B cell (primary cell): ENCODE data around the gene DOCK1. TPM values are rescaled to one million over a fixed set of nuclear protein-coding genes. Genes with fewer than 3 reads are reported as not detected.

Experiments used
- ATAC-seq: fragments of 200-7000 bp; cut with Tn5 transposase; one replicate; pipeline ENCODE4 v1.10.0; 2021; ENCODE audit warnings: low read depth, mild to moderate bottlenecking, moderate number of reproducible peaks, moderate library complexity
- CTCF ChIA-PET: fragments of 350-600 bp; sonication (Branson Sonifier 250); formaldehyde crosslinking; loops from one replicate; lab custom pipeline; 2021; ENCODE audit warnings: antibody characterized with exemption, inconsistent platforms; lab: Charles Lee
- POLR2A ChIA-PET: fragments of 350-600 bp; sonication (Branson Sonifier 250); formaldehyde crosslinking; loops from one replicate; lab custom pipeline; 2021; ENCODE audit warnings: antibody characterized with exemption; lab: Charles Lee
- DNase-seq: peaks from one replicate; pipeline ENCODE4 v3.0.0; 2013
- H2AFZ ChIP-seq: 2 replicates; pipeline ENCODE4 v1.6.1; 2012; ENCODE audit warnings: mild to moderate bottlenecking, low read depth, low read length; ENCODE audit not compliant: insufficient read depth, poor library complexity, severe bottlenecking
- H3K27ac ChIP-seq, 2 donors: 1 replicate in 1 of 2; 2 replicates in 1 of 2; pipeline ENCODE4 v1.5.1; 2012 to 2013; ENCODE audit warnings: low read length in 2 of 2, mild to moderate bottlenecking in 2 of 2, moderate library complexity in 1 of 2
- H3K27me3 ChIP-seq, 4 experiments: fragments of 200-600 bp in 1 of 4; sonication (generic) in 1 of 4; replicated peaks in 1 of 4; 1 replicate in 2 of 4; 2 replicates in 2 of 4; pipeline versions ENCODE4 v1.6.1 to v1.7.0; 2013 to 2016; ENCODE audit warnings: low read length in 3 of 4, mild to moderate bottlenecking in 2 of 4, mixed read lengths in 1 of 4, moderate library complexity in 1 of 4; ENCODE audit not compliant: insufficient read depth in 4 of 4, control insufficient read depth in 3 of 4; ENCODE audit errors: control extremely low read depth in 1 of 4
- H3K36me3 ChIP-seq, 2 experiments: replicated peaks in 1 of 2; 1 replicate in 1 of 2; 2 replicates in 1 of 2; pipeline versions ENCODE4 v1.6.1 to v1.7.1; 2013; ENCODE audit warnings: low read length in 1 of 2; ENCODE audit not compliant: insufficient read depth in 2 of 2, control insufficient read depth in 1 of 2; ENCODE audit errors: control extremely low read depth in 1 of 2, extremely low read depth in 1 of 2
- H3K4me1 ChIP-seq, 2 donors: fragments of 200-600 bp in 1 of 2; sonication (generic) in 1 of 2; 1 replicate in 1 of 2; 2 replicates in 1 of 2; pipeline versions ENCODE4 v1.5.1 to v1.6.1; 2013 to 2017; ENCODE audit warnings: low read length in 2 of 2; ENCODE audit not compliant: control insufficient read depth in 2 of 2, insufficient read depth in 2 of 2
- H3K4me2 ChIP-seq: replicated peaks from 2 replicates; pipeline ENCODE3; 2012; ENCODE audit warnings: mild to moderate bottlenecking, low read depth, low read length; ENCODE audit not compliant: poor library complexity, severe bottlenecking
- H3K4me3 ChIP-seq, 5 experiments: fragments of 200-600 bp in 1 of 5; sonication (generic) in 1 of 5; 1 replicate in 3 of 5; 2 replicates in 2 of 5; pipeline versions ENCODE4 v1.5.1 to v1.7.0; 2011 to 2016; ENCODE audit warnings: low read length in 4 of 5, mild to moderate bottlenecking in 4 of 5, low read depth in 2 of 5, control low read depth in 1 of 5, moderate library complexity in 1 of 5; ENCODE audit not compliant: insufficient read depth in 1 of 5; ENCODE audit errors: control extremely low read depth in 1 of 5, extremely low read depth in 1 of 5
- H3K79me2 ChIP-seq: fragments of 200-600 bp; sonication (generic); one replicate; pipeline ENCODE4 v1.6.0; 2016; ENCODE audit warnings: low read length; ENCODE audit not compliant: control insufficient read depth, insufficient read depth
- H3K9ac ChIP-seq: fragments of 200-600 bp; sonication (generic); 2 replicates; pipeline ENCODE4 v1.6.1; 2017; ENCODE audit warnings: mild to moderate bottlenecking, low read length, moderate library complexity
- H3K9me3 ChIP-seq, 3 donors: one replicate each; pipeline versions ENCODE4 v1.6.1 to v1.7.1; 2013; ENCODE audit warnings: low read length in 2 of 3; ENCODE audit not compliant: control insufficient read depth in 2 of 3, insufficient read depth in 1 of 3; ENCODE audit errors: control extremely low read depth in 1 of 3
- H4K20me1 ChIP-seq: 2 replicates; pipeline ENCODE4 v1.6.0; 2012; ENCODE audit warnings: mild to moderate bottlenecking, low read length; ENCODE audit not compliant: insufficient read depth, control insufficient read depth, poor library complexity, severe bottlenecking
- H3K27ac Mint-ChIP-seq: one replicate; pipeline ENCODE4 v1.8.0; 2021; ENCODE audit warnings: mixed read lengths
- H3K27me3 Mint-ChIP-seq: one replicate; pipeline ENCODE4 v1.8.0; 2021; ENCODE audit warnings: mixed read lengths
- H3K4me1 Mint-ChIP-seq: one replicate; pipeline ENCODE4 v1.8.0; 2021; ENCODE audit warnings: mixed read lengths
- H3K4me3 Mint-ChIP-seq: one replicate; pipeline ENCODE4 v1.8.0; 2021; ENCODE audit warnings: mixed read lengths
- H3K9me3 Mint-ChIP-seq: one replicate; pipeline ENCODE4 v1.8.0; 2022; ENCODE audit warnings: mixed read lengths; ENCODE audit not compliant: insufficient read depth
- EZH2 ChIP-seq: IDR thresholded peaks from 2 replicates; pipeline ENCODE4 v1.6.1; 2012; ENCODE audit warnings: borderline replicate concordance, low read depth, mild to moderate bottlenecking, moderate library complexity, low read length; ENCODE audit not compliant: insufficient read depth, poor library complexity, severe bottlenecking
- WGBS: methylation state at CpG from one replicate; pipeline ENCODE4 v1.1.5; 2013; ENCODE audit warnings: missing lambda C conversion rate; ENCODE audit not compliant: insufficient coverage; 5-methylcytosine and 5-hydroxymethylcytosine counted together
- intact Hi-C: fragments of 100-400 bp; cut with micrococcal nuclease; formaldehyde crosslinking; loops from one replicate; pipeline ENCODE4 v1.10.0; 2022
- polyA plus RNA-seq: library from polyadenylated mRNA; depleted of rRNA; stranded (reverse); fragments of >200 nt; gene quantifications from 2 replicates; pipeline ENCODE4 v1.2.3, GENCODE V29; 2012
- total RNA-seq, 2 donors: library from RNA; stranded (reverse); fragments of 120-200 nt in 1 of 2; gene quantifications; 1 replicate in 1 of 2; 2 replicates in 1 of 2; pipeline versions ENCODE4 v1.2.3 to v1.2.4, GENCODE V29; 2013 to 2022
- TF ChIP-seq, protein P1 (sequence below): fragments of 200-600 bp; IDR thresholded peaks from one replicate; pipeline ENCODE4 v1.8.0; 2022; ENCODE audit warnings: antibody characterized with exemption, mild to moderate bottlenecking

Gene DOCK1
- total and polyA plus RNA-seq, 2 donors (not counting 1 experiment from before 2014, with no cell fraction given): not detected

DNA sequence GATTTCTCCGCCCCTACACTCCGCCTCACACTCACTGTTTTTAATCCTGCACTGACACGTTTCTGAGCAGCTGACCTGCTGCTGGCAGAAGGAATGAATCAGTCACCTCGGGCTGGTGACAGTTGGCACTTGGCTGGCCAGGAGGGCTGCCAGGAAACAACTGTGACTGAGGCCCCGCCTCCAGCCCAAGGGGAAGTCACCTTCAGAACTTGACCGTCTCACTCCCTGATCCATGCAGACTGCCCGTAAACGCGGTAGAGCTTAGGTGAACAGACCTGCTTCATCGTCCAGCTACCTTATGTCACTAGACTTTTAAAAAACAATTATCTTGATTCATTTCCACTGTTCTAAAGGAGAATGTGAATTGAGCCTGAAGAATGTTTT is 107.5 kb downstream of the DOCK1 start:
- WGBS: 10% methylated on average over 6 of the region's 10 CpGs
- TF ChIP-seq EZH2: no peak
- TF ChIP-seq, protein P1, sequence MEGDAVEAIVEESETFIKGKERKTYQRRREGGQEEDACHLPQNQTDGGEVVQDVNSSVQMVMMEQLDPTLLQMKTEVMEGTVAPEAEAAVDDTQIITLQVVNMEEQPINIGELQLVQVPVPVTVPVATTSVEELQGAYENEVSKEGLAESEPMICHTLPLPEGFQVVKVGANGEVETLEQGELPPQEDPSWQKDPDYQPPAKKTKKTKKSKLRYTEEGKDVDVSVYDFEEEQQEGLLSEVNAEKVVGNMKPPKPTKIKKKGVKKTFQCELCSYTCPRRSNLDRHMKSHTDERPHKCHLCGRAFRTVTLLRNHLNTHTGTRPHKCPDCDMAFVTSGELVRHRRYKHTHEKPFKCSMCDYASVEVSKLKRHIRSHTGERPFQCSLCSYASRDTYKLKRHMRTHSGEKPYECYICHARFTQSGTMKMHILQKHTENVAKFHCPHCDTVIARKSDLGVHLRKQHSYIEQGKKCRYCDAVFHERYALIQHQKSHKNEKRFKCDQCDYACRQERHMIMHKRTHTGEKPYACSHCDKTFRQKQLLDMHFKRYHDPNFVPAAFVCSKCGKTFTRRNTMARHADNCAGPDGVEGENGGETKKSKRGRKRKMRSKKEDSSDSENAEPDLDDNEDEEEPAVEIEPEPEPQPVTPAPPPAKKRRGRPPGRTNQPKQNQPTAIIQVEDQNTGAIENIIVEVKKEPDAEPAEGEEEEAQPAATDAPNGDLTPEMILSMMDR: no peak
- Histone ChIP-seq H3K27ac (no peak overlapping the region), H3K79me2 (no peaks in the 10 kb centered on the region), H3K9ac (no peak overlapping the region), H3K4me1 (no peaks in the 10 kb centered on the region), H3K4me3 (no peak overlapping the region), H3K9me3 (peaks cover 0 to 12% (median 0%) of the 10 kb centered on the region in 3 donors), H3K27me3 (no peaks in the 10 kb centered on the region), H2AFZ (no peak overlapping the region), H3K36me3 (no peaks in the 10 kb centered on the region), H4K20me1 (no peaks in the 10 kb centered on the region), H3K4me2 (no peak overlapping the region)
- Mint-ChIP-seq H3K4me3 (no peak overlapping the region), H3K27me3 (no peaks in the 10 kb centered on the region), H3K4me1 (no peaks in the 10 kb centered on the region), H3K9me3 (no peaks in the 10 kb centered on the region), H3K27ac (no peak overlapping the region)
- ATAC-seq: no peak
- no peak for DNase-seq
- POLR2A ChIA-PET: no interaction called here
- intact Hi-C loops: no loop called here
- CTCF ChIA-PET: no interaction called here

DNA sequence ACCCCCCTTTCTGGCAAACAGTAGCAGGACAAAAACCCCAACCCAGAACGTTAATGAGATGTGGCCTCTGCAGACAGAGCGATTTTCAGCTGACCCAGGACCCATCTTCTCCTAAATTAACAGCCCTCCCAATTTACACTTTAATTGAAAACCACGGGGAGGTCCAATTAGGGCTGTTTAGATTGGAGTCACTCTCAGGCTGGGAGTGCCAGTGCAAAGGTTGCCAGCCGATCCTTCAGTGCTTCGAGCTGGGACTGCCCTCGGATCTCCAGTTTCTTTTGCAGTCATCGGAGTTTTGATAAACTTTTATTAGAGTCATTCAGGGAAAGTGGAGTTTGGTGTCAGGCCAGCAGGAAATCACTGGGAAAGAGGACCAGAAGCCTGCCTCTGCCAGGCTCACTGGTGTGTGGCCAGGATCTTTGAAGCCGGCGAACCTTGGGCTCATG is 108.0 kb downstream of the DOCK1 start:
- no peak for TF ChIP-seq EZH2
- TF ChIP-seq, protein P1: no peak
- no peak overlapping the region for H3K4me2 ChIP-seq
- H3K4me1 Mint-ChIP-seq: no peaks in the 10 kb centered on the region
- no peak overlapping the region for H3K4me3 ChIP-seq
- no peaks in the 10 kb centered on the region for H3K27me3 Mint-ChIP-seq
- intact Hi-C loops: no loop called here
- no peak overlapping the region for H3K27ac Mint-ChIP-seq
- no peak overlapping the region for H3K9ac ChIP-seq
- no peaks in the 10 kb centered on the region for H3K36me3 ChIP-seq
- no peak overlapping the region for H3K4me3 Mint-ChIP-seq
- DNase-seq: no peak
- H3K9me3 Mint-ChIP-seq: no peaks in the 10 kb centered on the region
- no peaks in the 10 kb centered on the region for H4K20me1 ChIP-seq
- no peak overlapping the region for H3K27ac ChIP-seq
- no peaks in the 10 kb centered on the region for H3K79me2 ChIP-seq
- CTCF ChIA-PET: no interaction called here
- peaks cover 0 to 12% (median 0%) of the 10 kb centered on the region in 3 donors for H3K9me3 ChIP-seq
- H2AFZ ChIP-seq: no peak overlapping the region
- 84% methylated on average over 9 of the region's 9 CpGs for WGBS
- no peaks in the 10 kb centered on the region for H3K4me1 ChIP-seq
- H3K27me3 ChIP-seq: no peaks in the 10 kb centered on the region
- POLR2A ChIA-PET: no interaction called here
- ATAC-seq: no peak
